ENCODE measurements around the gene THRSP. TPM values are rescaled to one million over a fixed set of nuclear protein-coding genes. Genes with fewer than 3 reads are reported as not detected.
A peak's percentile ranks its signal among the peaks of the same experiment; 100 is the strongest.

THRSP gene
- polyA plus RNA-seq, 1 of the 3 experiments (the other 2 are of a cell fraction): not detected

DNA sequence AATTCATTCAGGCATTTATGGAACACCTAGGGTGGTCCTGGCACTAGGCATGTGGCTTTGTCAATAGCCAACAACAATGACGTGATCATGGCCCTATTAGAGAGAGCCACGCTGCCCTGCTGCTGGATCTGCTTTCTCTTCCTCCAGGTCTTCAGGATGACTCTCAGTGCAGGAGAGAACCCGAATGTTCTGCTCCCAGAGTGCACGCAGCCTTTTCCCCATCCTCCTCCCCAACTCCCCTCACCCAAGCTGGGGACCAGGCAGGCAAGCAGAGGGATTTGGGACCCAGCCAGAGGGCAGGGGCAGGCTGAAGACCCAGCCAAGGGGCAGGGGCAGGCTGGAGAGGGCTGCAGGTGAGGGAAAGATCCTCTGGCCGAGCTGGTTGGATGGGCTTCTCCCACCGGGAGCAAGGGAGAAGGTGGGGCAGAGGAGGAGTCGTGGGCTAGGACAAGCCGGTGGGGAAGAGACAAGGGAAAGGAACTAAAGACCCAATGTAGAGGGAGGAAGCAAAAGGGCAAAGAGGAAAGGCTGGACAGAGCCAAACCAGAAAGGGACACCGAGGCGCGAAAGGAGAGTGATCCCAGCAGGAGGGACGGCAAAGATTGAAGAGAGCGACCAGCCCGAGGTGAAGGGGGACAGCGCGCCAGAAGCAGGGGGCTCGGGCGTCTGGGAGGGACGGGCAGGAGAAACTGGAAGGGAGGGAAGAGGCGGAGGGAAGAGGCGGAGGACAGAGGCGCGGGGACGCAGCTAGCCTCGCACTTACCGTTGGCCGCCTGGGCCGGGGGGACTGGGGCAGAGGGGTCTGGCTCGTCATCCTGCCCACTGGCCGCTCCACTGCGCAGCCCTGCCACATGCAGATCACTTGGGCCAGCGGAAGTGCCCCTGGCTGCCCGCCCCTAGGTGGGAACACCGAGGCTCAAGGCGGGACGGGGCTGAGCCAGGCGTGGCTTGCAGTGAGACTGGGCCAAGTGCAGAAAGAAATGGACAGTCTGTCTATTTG lies 41.0 kb upstream of the THRSP start, which contains the start of gene KCTD14:
KCTD14 (minus strand) TSS at position 880 of the 1,000 bp plus-strand sequence; CDS start at position 853, 27 bp downstream.
- Histone ChIP-seq H3F3A (replicated peaks; ENCODE audit: insufficient read depth) (no peaks in the 10 kb centered on the region), H3K79me2 (ENCODE audit: insufficient read depth) (no peaks in the 10 kb centered on the region), H3K9me3 (no peaks in the 10 kb centered on the region), H3K9me2 (no peaks in the 10 kb centered on the region), H2AFZ (ENCODE audit: low read depth) (no peak within 1 kb of the TSS), H3K27me3 (ENCODE audit: insufficient read depth) (no peaks in the 10 kb centered on the region), H4K20me1 (ENCODE audit: insufficient read depth) (no peaks in the 10 kb centered on the region), H3K36me3 (replicated peaks in 1 of 2; ENCODE audit: control insufficient read depth in 1 of 2, insufficient read depth in 2 of 2, low read length in 1 of 2) (no peaks in the 10 kb centered on the region), H3K4me2 (no peak within 1 kb of the TSS), H3K4me1 (ENCODE audit: control insufficient read depth in 1 of 2, insufficient read depth in 2 of 2, low read depth in 1 of 2, low read length in 1 of 2) (no peaks in the 10 kb centered on the region), H3K27ac (ENCODE audit: low read depth in 2 of 2, low read length in 1 of 2) (no peak within 1 kb of the TSS), H3K9ac (no peak within 1 kb of the TSS), H3K4me3 (ENCODE audit: low read depth in 2 of 2, low read length in 1 of 2) (no peak within 1 kb of the TSS)
- ChIA-PET POLR2A (interaction anchor here (0.6 kb wide), 1 partner anchor 25 kb away, joined by 3 read pairs; no protein-coding TSS in a partner anchor), CTCF (no interaction called here)
- 87% methylated on average over 37 of the region's 37 CpGs for WGBS (ENCODE audit: low lambda C conversion rate)
- peak; percentile 14 for DNase-seq
- TF ChIP-seq CHD2 (IDR thresholded peaks at IDR 0.05; ENCODE audit: low read length, partially characterized antibody): no peak
- TF ChIP-seq RAD21 (IDR thresholded peaks at IDR 0.05; ENCODE audit: low read length): no peak
- TF ChIP-seq RFX5 (IDR thresholded peaks at IDR 0.05; ENCODE audit: low read length): no peak
- no peak for TF ChIP-seq JUND (IDR thresholded peaks at IDR 0.05)
- TF ChIP-seq EP300 (IDR thresholded peaks at IDR 0.05; ENCODE audit: borderline replicate concordance in 1 of 2, low read depth in 1 of 2, low read length in 1 of 2): no peak
- no peak for TF ChIP-seq TAF1 (IDR thresholded peaks at IDR 0.05; ENCODE audit: borderline replicate concordance, low read depth, low read length)
- TF ChIP-seq TEAD4 (IDR thresholded peaks at IDR 0.05; ENCODE audit: borderline replicate concordance, insufficient read depth): no peak
- TF ChIP-seq, protein P1, sequence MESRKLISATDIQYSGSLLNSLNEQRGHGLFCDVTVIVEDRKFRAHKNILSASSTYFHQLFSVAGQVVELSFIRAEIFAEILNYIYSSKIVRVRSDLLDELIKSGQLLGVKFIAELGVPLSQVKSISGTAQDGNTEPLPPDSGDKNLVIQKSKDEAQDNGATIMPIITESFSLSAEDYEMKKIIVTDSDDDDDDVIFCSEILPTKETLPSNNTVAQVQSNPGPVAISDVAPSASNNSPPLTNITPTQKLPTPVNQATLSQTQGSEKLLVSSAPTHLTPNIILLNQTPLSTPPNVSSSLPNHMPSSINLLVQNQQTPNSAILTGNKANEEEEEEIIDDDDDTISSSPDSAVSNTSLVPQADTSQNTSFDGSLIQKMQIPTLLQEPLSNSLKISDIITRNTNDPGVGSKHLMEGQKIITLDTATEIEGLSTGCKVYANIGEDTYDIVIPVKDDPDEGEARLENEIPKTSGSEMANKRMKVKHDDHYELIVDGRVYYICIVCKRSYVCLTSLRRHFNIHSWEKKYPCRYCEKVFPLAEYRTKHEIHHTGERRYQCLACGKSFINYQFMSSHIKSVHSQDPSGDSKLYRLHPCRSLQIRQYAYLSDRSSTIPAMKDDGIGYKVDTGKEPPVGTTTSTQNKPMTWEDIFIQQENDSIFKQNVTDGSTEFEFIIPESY (IDR thresholded peaks at IDR 0.05; ENCODE audit: borderline replicate concordance, low read depth): no peak
- no peak for TF ChIP-seq FOXM1 (IDR thresholded peaks at IDR 0.05; ENCODE audit: low read depth)
- TF ChIP-seq RCOR1 (IDR thresholded peaks at IDR 0.05; ENCODE audit: low read length): no peak
- no peak for TF ChIP-seq CTCF (IDR thresholded peaks at IDR 0.05)
- TF ChIP-seq FOSL2 (IDR thresholded peaks at IDR 0.05; ENCODE audit: borderline replicate concordance, low read depth): no peak
- TF ChIP-seq NFIC (IDR thresholded peaks at IDR 0.05; ENCODE audit: borderline replicate concordance): no peak

All from SK-N-SH (cell line).